HT-29 (cell line): ENCODE measurements around the gene SMIM45. TPM values are rescaled to one million over a fixed set of nuclear protein-coding genes. Genes with fewer than 3 reads are reported as not detected.

Source experiments
- DNase-seq: peaks from one replicate; pipeline ENCODE4 v3.0.0-alpha.2; 2015; ENCODE audit warnings: low spot score
- total RNA-seq: library from RNA; depleted of rRNA; stranded (reverse); fragments of >200 nt; shearing (Covaris generic); gene quantifications from 2 replicates; pipeline ENCODE4 v1.2.3, GENCODE V29; 2014; rRNA removed

The SMIM45 gene

DNA sequence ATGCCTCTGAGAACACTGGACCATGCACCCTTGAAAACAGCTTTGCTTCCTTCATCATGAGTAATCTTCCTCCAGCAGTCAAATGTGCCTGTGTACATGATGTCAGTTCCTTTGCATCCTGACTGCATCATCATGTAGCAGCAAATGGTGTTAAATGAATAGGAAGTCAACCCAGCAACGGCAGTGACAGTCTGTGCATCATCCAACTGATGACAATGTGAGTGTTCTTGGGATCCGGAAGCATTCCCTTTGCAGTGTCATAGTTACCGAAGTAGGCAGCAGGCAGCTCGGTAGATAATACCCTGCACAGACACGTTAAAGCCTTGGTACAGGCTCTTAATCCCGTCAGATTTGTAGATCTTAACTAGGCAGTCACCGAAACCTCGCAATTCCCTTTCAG lies 49.2 kb downstream of the SMIM45 start:
- DNase-seq = no peak

DNA sequence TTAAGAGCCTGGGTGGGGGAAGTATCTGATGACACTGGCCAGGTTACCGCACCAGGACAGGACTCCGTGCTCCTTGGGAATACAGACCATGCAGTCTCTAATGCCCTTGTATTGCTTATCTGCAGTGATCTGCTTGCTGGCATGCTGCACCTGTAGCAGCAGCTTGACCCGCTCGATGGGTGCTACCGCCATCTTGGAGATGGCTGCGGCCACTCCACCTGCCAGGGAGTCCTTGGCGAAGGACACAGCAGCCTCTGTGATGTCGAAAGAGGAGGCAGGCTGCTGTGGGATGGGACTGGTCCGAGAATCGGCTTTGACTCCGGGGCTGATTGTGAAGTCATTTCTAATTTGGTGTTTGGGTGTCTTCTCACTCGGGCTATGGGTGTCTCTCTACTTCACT lies 49.8 kb downstream of the SMIM45 start:
- no peak for DNase-seq

DNA sequence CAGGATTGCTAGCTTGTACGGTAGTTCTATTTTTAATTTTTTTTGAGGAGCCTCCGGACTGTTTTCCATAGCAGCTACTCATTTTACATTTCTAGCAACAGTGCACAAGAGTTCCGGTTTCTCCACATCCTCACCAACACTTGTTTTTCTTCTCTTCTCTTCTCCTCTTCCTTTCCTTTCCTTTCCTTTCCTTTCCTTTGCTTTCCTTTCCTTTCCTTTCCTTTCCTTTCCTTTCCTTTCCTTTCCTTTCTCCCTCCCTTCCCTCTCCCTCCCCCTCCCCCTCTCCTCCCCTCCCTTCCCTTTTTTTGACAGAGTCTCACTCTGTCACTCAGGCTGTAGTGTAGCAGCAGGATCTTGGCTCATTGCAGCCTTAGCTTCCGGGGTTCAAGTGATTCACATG lies 56.0 kb downstream of the SMIM45 start:
- DNase-seq = no peak

Other genes starting within 250 kb of the SMIM45 start
- gene CCDC134, start 151.5 kb upstream of the SMIM45 start, total RNA-seq = 12.2 and 14.6 TPM in 2 replicates
- 88.5 and 104 TPM in 2 replicates for gene SREBF2, start 119.0 kb upstream of the SMIM45 start, total RNA-seq
- not detected in 2 replicates for gene SHISA8, start 37.1 kb upstream of the SMIM45 start, total RNA-seq
- 0.08 and 0.51 TPM in 2 replicates for gene TNFRSF13C, start 25.3 kb upstream of the SMIM45 start, total RNA-seq
- gene CENPM, start 5.0 kb upstream of the SMIM45 start, total RNA-seq = 130 and 140 TPM in 2 replicates
- 0.03 TPM in 1 of 2 replicates, not detected in the other for gene SEPTIN3, start 17.3 kb downstream of the SMIM45 start, total RNA-seq
- gene WBP2NL, start 46.6 kb downstream of the SMIM45 start, total RNA-seq = not detected in 2 replicates
- 20.8 and 26.8 TPM in 2 replicates for gene NAGA, start 118.7 kb downstream of the SMIM45 start, total RNA-seq
- gene PHETA2, start 122.1 kb downstream of the SMIM45 start, total RNA-seq = 5.1 and 6.5 TPM in 2 replicates
- gene SMDT1, start 127.5 kb downstream of the SMIM45 start, total RNA-seq = 18.9 and 25.5 TPM in 2 replicates
- gene NDUFA6, start 138.6 kb downstream of the SMIM45 start, total RNA-seq = 49.0 and 57.6 TPM in 2 replicates
- 2.6 and 2.8 TPM in 2 replicates for gene CYP2D6, start 178.7 kb downstream of the SMIM45 start, total RNA-seq